ENCODE measurements around the gene ZBTB7B.

ZBTB7B gene

GRCh38 chr1:155001675-155002463 lies 733 bp upstream of the ZBTB7B start (continued):
- TF ChIP-seq ZNF645 (tag by site-specific recombination; IDR thresholded peaks at IDR 0.05) = peak; percentile 24; the same call in 1 of the 2 replicates
- no peak for TF ChIP-seq ZNF223 (tag by site-specific recombination; IDR thresholded peaks at IDR 0.05)
- no peak for TF ChIP-seq ZNF221 (tag by site-specific recombination; IDR thresholded peaks at IDR 0.05; ENCODE audit: borderline replicate concordance)
- TF ChIP-seq CTCF (tag by site-specific recombination; IDR thresholded peaks at IDR 0.05) = peak; percentile 95
- TF ChIP-seq ZNF510 (tag by site-specific recombination; IDR thresholded peaks at IDR 0.05; ENCODE audit: insufficient replicate concordance) = no peak
- TF ChIP-seq KLF1 (tag by site-specific recombination; IDR thresholded peaks at IDR 0.05) = peak; percentile 28; the same call in 1 of the 2 replicates
- no peak for TF ChIP-seq ZNF214 (tag by site-specific recombination; IDR thresholded peaks at IDR 0.05; ENCODE audit: borderline replicate concordance)
- no peak for TF ChIP-seq ZNF148 (tag by site-specific recombination; IDR thresholded peaks at IDR 0.05; ENCODE audit: borderline replicate concordance)
- TF ChIP-seq ZNF354C (tag by site-specific recombination; IDR thresholded peaks at IDR 0.05; ENCODE audit: borderline replicate concordance, low read depth) = no peak
- TF ChIP-seq KLF7 (tag by site-specific recombination; IDR thresholded peaks at IDR 0.05; ENCODE audit: borderline replicate concordance) = peak; percentile 85
- TF ChIP-seq ZNF514 (tag by site-specific recombination; IDR thresholded peaks at IDR 0.05) = no peak
- peak; percentile 98 for TF ChIP-seq ZNF785 (tag by site-specific recombination; IDR thresholded peaks at IDR 0.05)
- 0 out of 2 replicates have a peak, but pooled peaks have one; percentile 19 for TF ChIP-seq MYNN (tag by site-specific recombination; IDR thresholded peaks at IDR 0.05; ENCODE audit: borderline replicate concordance)
- TF ChIP-seq ZBTB26 (tag by site-specific recombination; optimal IDR thresholded peaks at IDR 0.05) = no peak
- TF ChIP-seq ZNF398 (tag by site-specific recombination; IDR thresholded peaks at IDR 0.05) = peak; percentile 96
- TF ChIP-seq ZNF768 (tag by site-specific recombination; IDR thresholded peaks at IDR 0.05) = no peak
- TF ChIP-seq ZNF37A (tag by site-specific recombination; IDR thresholded peaks at IDR 0.05) = peak; percentile 73; the same call in 1 of the 2 replicates
- TF ChIP-seq ZNF202 (tag by site-specific recombination; IDR thresholded peaks at IDR 0.05; ENCODE audit: borderline replicate concordance) = peak; percentile 65; the same call in 1 of the 2 replicates
- TF ChIP-seq ZNF132 (tag by site-specific recombination; IDR thresholded peaks at IDR 0.05; ENCODE audit: borderline replicate concordance) = no peak
- TF ChIP-seq ZSCAN4 (tag by site-specific recombination; IDR thresholded peaks at IDR 0.05) = no peak
- peak; percentile 73; the same call in 1 of the 2 replicates for TF ChIP-seq ZNF792 (tag by site-specific recombination; IDR thresholded peaks at IDR 0.05)
- TF ChIP-seq ZNF639 (tag by site-specific recombination; IDR thresholded peaks at IDR 0.05) = 0 out of 2 replicates have a peak, but pooled peaks have one; percentile 32

All from HEK293 (cell line).